Mesenchymal stem cell (in vitro differentiated cells and primary cell): ENCODE data around the gene PRKCZ.

Experiments used
- DNase-seq: peaks from one replicate; pipeline ENCODE4 v3.0.0-alpha.2; 2013
- H2AFZ ChIP-seq: one replicate; pipeline ENCODE4 v1.6.1; 2013; ENCODE audit warnings: low read depth, mild to moderate bottlenecking, control low read depth, inconsistent platforms, low read length, moderate library complexity
- H2AK5ac ChIP-seq: 2 replicates; pipeline ENCODE4 v1.6.1; 2013; ENCODE audit warnings: low read length, moderate library complexity, mild to moderate bottlenecking, inconsistent platforms; ENCODE audit not compliant: severe bottlenecking
- H2BK120ac ChIP-seq: one replicate; pipeline ENCODE4 v1.6.1; 2013; ENCODE audit warnings: low read depth, mild to moderate bottlenecking, inconsistent platforms, low read length, moderate library complexity
- H2BK12ac ChIP-seq, 2 experiments: one replicate each; pipeline ENCODE4 v1.6.1; 2013; ENCODE audit warnings: inconsistent platforms in 2 of 2, low read length in 2 of 2, mild to moderate bottlenecking in 2 of 2, moderate library complexity in 2 of 2, control low read depth in 1 of 2
- H2BK15ac ChIP-seq: one replicate; pipeline ENCODE4 v1.6.1; 2013; ENCODE audit warnings: mild to moderate bottlenecking, low read depth, inconsistent platforms; ENCODE audit not compliant: poor library complexity, severe bottlenecking
- H2BK5ac ChIP-seq: 2 replicates; pipeline ENCODE4 v1.6.1; 2013; ENCODE audit warnings: low read depth, mild to moderate bottlenecking, low read length, control low read depth, inconsistent platforms; ENCODE audit not compliant: poor library complexity, severe bottlenecking
- H3K14ac ChIP-seq, 2 experiments: one replicate each; pipeline ENCODE4 v1.6.1; 2013; ENCODE audit warnings: inconsistent platforms in 2 of 2, low read length in 2 of 2, control low read depth in 1 of 2, mild to moderate bottlenecking in 1 of 2, moderate library complexity in 1 of 2
- H3K18ac ChIP-seq, 2 experiments: one replicate each; pipeline ENCODE4 v1.6.1; 2013; ENCODE audit warnings: inconsistent platforms in 2 of 2, low read length in 2 of 2, control low read depth in 1 of 2, low read depth in 1 of 2, mild to moderate bottlenecking in 1 of 2
- H3K23ac ChIP-seq, 2 experiments: one replicate each; pipeline ENCODE4 v1.6.1; 2013; ENCODE audit warnings: inconsistent platforms in 2 of 2, low read length in 2 of 2, mild to moderate bottlenecking in 2 of 2, moderate library complexity in 2 of 2, control low read depth in 1 of 2
- H3K27ac ChIP-seq: 2 replicates; pipeline ENCODE4 v1.5.1; 2013; ENCODE audit warnings: mild to moderate bottlenecking, moderate library complexity, low read length, control low read depth, inconsistent platforms; ENCODE audit not compliant: poor library complexity, severe bottlenecking
- H3K27me3 ChIP-seq, 2 experiments: 2 replicates each; pipeline versions ENCODE4 v1.6.1 to v1.7.0; 2013; ENCODE audit warnings: low read length in 2 of 2, mild to moderate bottlenecking in 2 of 2, moderate library complexity in 2 of 2, control low read depth in 1 of 2, inconsistent platforms in 1 of 2; ENCODE audit not compliant: control insufficient read depth in 1 of 2, insufficient read depth in 1 of 2
- H3K36me3 ChIP-seq, 2 experiments: 2 replicates each; pipeline versions ENCODE4 v1.6.1 to v1.7.0; 2013; ENCODE audit warnings: low read length in 2 of 2, control low read depth in 1 of 2, inconsistent platforms in 1 of 2, low read depth in 1 of 2, mild to moderate bottlenecking in 1 of 2; ENCODE audit not compliant: insufficient read depth in 2 of 2, control insufficient read depth in 1 of 2
- H3K4ac ChIP-seq, 2 experiments: one replicate each; pipeline ENCODE4 v1.6.1; 2013; ENCODE audit warnings: inconsistent platforms in 2 of 2, low read length in 2 of 2, mild to moderate bottlenecking in 2 of 2, moderate library complexity in 2 of 2, control low read depth in 1 of 2, low read depth in 1 of 2
- H3K4me1 ChIP-seq: 2 replicates; pipeline ENCODE4 v1.6.1; 2013; ENCODE audit warnings: low read depth, low read length, control low read depth; ENCODE audit not compliant: control insufficient read depth, insufficient read depth
- H3K4me2 ChIP-seq: 2 replicates; pipeline ENCODE4 v1.6.1; 2013; ENCODE audit warnings: low read length, mild to moderate bottlenecking, inconsistent platforms; ENCODE audit not compliant: poor library complexity, severe bottlenecking
- H3K4me3 ChIP-seq, 2 experiments: 2 replicates each; pipeline versions ENCODE4 v1.5.1 to v1.7.0; 2013; ENCODE audit warnings: low read length in 2 of 2, mild to moderate bottlenecking in 2 of 2, control low read depth in 1 of 2, low read depth in 1 of 2; ENCODE audit not compliant: insufficient read depth in 1 of 2
- H3K79me1 ChIP-seq: replicated peaks from 2 replicates; pipeline ENCODE4 v1.6.1; 2013; ENCODE audit warnings: mild to moderate bottlenecking, control low read depth, low read length, inconsistent platforms; ENCODE audit not compliant: poor library complexity, severe bottlenecking
- H3K9ac ChIP-seq: 2 replicates; pipeline ENCODE4 v1.7.0; 2013; ENCODE audit warnings: mild to moderate bottlenecking, low read length, moderate library complexity
- H3K9me3 ChIP-seq: 2 replicates; pipeline ENCODE4 v1.7.0; 2013; ENCODE audit warnings: mild to moderate bottlenecking, low read length; ENCODE audit not compliant: control insufficient read depth
- H4K8ac ChIP-seq: one replicate; pipeline ENCODE4 v1.6.1; 2013; ENCODE audit warnings: inconsistent platforms, mild to moderate bottlenecking, low read length, moderate library complexity
- H4K91ac ChIP-seq: one replicate; pipeline ENCODE4 v1.6.1; 2013; ENCODE audit warnings: mild to moderate bottlenecking, low read length, inconsistent platforms
- WGBS: methylation state at CpG from one replicate; pipeline ENCODE4 v1.1.7; 2013; ENCODE audit warnings: mixed read lengths; 5-methylcytosine and 5-hydroxymethylcytosine counted together

Gene PRKCZ

DNA sequence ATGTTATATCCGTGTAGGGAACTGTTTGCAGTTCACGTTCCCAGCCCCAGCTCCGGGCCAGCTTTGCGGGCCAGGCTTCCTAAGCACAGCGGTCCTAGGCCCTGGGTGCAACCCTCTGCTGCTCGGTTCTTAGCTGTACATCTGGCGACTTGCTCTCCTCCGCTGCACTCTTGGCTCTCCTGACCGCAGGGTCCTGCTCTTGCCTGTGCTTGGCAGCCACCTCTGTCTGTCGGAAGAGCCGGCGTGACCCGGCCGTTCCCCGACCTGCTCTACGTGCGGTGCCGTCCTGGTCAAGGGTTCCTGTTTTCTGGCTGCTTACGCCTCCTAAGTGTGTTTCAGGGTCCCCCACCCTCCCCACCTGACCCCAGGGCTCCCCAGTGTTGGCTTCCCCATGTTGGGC lies 107.6 kb downstream of the PRKCZ start:
- Histone ChIP-seq H3K4ac (no peak overlapping the region), H2AFZ (no peak overlapping the region)
- WGBS, result 96% methylated on average over 19 of the region's 19 CpGs

DNA sequence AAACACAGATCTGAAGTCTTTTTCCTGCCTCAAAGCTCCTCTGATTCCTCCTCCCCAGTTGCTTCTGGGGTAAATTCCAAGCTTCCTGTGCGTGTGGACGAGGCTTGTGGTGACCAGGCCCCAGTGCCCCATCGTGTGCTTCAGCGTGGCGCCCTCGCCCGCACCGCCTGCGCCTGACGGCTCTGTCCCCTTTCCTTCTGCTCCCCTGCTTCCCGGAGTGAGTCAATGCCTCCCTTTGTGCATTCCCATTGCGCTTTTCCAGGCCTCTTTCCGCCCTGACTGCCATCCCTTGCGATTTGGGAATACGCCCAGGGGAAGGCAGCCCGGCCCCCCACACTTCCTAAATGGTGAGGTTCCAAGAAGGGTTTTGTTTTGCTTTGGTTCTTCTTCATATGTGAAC lies 108.1 kb downstream of the PRKCZ start:
- Histone ChIP-seq H2BK120ac (no peak overlapping the region), H2BK15ac (no peak overlapping the region), H3K36me3 (peaks cover 0 to 78% of the 10 kb centered on the region in 2 experiments), H4K8ac (no peak overlapping the region), H3K18ac (no peak overlapping the region), H3K9ac (no peak overlapping the region), H3K4ac (no peak overlapping the region), H3K4me1 (no peaks in the 10 kb centered on the region), H3K4me2 (no peak overlapping the region), H2AK5ac (no peak overlapping the region), H2BK12ac (no peak overlapping the region), H2AFZ (no peak overlapping the region), H3K27ac (no peak overlapping the region), H3K14ac (no peak overlapping the region), H3K4me3 (no peak overlapping the region), H2BK5ac (no peak overlapping the region), H3K79me1 (peaks cover 21% of the 10 kb centered on the region), H3K27me3 (peaks cover 0 to 31% of the 10 kb centered on the region in 2 experiments), H3K23ac (no peak overlapping the region), H4K91ac (no peak overlapping the region), H3K9me3 (no peaks in the 10 kb centered on the region)
- DNase-seq, result no peak
- 90% methylated on average over 16 of the region's 16 CpGs for WGBS

More for the DNA sequence above, 107.6 kb downstream of the PRKCZ start:
- H2AK5ac ChIP-seq, result no peak overlapping the region
- no peak overlapping the region for H2BK15ac ChIP-seq
- no peak overlapping the region for H2BK5ac ChIP-seq
- no peak overlapping the region for H4K91ac ChIP-seq
- H2BK120ac ChIP-seq, result no peak overlapping the region
- peaks cover 21% of the 10 kb centered on the region for H3K79me1 ChIP-seq
- no peak overlapping the region for H3K23ac ChIP-seq
- H4K8ac ChIP-seq, result no peak overlapping the region
- no peak overlapping the region for H3K27ac ChIP-seq
- H3K27me3 ChIP-seq, result peaks cover 0 to 32% of the 10 kb centered on the region in 2 experiments
- H2BK12ac ChIP-seq, result no peak overlapping the region
- no peak for DNase-seq
- no peaks in the 10 kb centered on the region for H3K4me1 ChIP-seq
- H3K4me2 ChIP-seq, result no peak overlapping the region
- no peak overlapping the region for H3K9ac ChIP-seq
- H3K18ac ChIP-seq, result no peak overlapping the region
- no peaks in the 10 kb centered on the region for H3K9me3 ChIP-seq
- H3K14ac ChIP-seq, result no peak overlapping the region
- H3K4me3 ChIP-seq, result no peak overlapping the region
- H3K36me3 ChIP-seq, result peaks cover 0 to 78% of the 10 kb centered on the region in 2 experiments

DNA sequence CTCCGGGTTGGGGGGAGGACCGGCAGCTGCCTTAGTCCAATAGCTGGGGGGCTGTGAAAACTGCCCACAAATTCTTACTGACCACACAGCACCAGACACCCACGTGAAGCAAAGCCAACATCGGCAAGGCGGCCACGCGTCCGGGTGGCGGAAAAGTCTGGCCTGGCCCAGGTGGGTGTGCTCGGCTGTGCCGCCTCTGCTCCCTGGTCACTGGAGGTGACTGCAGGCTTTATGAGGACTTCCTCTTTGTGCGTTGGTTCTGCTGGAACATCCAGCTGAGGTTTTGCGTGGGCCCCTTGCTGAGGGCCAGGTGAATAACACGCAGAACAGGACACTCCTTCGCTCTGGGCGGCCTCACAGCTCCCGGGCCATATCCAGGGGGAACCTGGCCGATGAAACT lies 108.9 kb downstream of the PRKCZ start:
- H3K23ac ChIP-seq, result no peak overlapping the region
- no peaks in the 10 kb centered on the region for H3K4me1 ChIP-seq
- peaks cover 0 to 73% of the 10 kb centered on the region in 2 experiments for H3K36me3 ChIP-seq
- H3K9ac ChIP-seq, result no peak overlapping the region
- peaks cover 5% of the 10 kb centered on the region for H3K9me3 ChIP-seq
- no peak overlapping the region for H3K27ac ChIP-seq
- peaks cover 0 to 29% of the 10 kb centered on the region in 2 experiments for H3K27me3 ChIP-seq
- no peak overlapping the region for H2AK5ac ChIP-seq
- H2BK5ac ChIP-seq, result no peak overlapping the region
- H3K79me1 ChIP-seq, result peaks cover 17% of the 10 kb centered on the region
- no peak overlapping the region for H2BK12ac ChIP-seq
- no peak overlapping the region for H3K14ac ChIP-seq
- no peak overlapping the region for H4K8ac ChIP-seq
- H2BK15ac ChIP-seq, result no peak overlapping the region
- H3K18ac ChIP-seq, result no peak overlapping the region
- no peak for DNase-seq
- H4K91ac ChIP-seq, result no peak overlapping the region
- H2BK120ac ChIP-seq, result no peak overlapping the region
- H3K4ac ChIP-seq, result no peak overlapping the region
- H2AFZ ChIP-seq, result no peak overlapping the region
- no peak overlapping the region for H3K4me3 ChIP-seq
- WGBS, result 95% methylated on average over 18 of the region's 18 CpGs
- no peak overlapping the region for H3K4me2 ChIP-seq

DNA sequence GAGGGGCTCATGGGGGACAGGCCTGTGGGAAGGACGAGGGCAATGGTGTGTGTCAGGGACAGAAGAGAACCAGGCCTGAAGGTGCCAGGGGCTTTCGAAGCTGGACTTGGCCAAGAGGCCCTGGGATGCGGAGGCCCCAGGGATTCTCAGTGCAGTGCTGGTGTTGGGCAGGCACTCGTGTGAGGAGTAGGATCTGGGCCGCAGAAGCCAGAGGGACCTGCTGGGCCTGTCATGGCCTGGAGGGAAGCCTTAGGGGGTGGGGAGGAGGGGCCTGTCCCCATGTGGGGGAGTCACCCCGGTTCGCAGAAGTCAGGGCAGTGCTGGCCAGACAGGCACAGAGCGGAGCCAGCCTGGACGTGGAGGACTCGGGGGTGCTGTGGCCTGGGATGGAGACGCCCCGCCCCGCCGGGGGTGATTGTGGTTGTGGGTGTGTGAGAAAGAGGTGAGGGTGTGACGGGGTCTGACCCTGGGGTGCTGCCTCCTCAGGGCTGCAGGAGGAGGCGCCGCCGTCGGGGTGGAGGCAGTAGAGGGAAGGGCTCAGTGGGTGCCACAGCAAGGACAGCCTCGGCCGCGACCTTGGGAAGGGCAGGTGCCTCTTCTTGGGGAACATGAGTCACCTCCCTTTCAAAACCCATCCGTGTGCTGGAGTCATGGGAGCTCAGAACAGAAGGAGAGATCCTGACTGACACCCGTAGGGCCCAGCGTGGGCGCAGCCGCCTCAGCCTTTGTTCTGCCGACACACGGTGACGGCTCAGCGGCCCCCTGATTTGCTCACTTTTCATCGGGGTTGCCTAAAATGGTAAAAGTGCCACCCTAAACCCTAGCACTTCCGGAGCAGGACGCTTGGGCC lies 110.5 kb downstream of the PRKCZ start:
- H4K91ac ChIP-seq, result no peak overlapping the region
- no peak overlapping the region for H2AK5ac ChIP-seq
- no peak overlapping the region for H3K9ac ChIP-seq
- H3K4me1 ChIP-seq, result no peaks in the 10 kb centered on the region
- no peak overlapping the region for H2AFZ ChIP-seq
- H3K27me3 ChIP-seq, result peaks cover 0 to 29% of the 10 kb centered on the region in 2 experiments
- peaks cover 13% of the 10 kb centered on the region for H3K79me1 ChIP-seq
- H2BK5ac ChIP-seq, result no peak overlapping the region
- no peak overlapping the region for H2BK15ac ChIP-seq
- H3K14ac ChIP-seq, result no peak overlapping the region
- WGBS, result 92% methylated on average over 34 of the region's 34 CpGs
- peaks cover 5% of the 10 kb centered on the region for H3K9me3 ChIP-seq
- no peak overlapping the region for H2BK12ac ChIP-seq
- peaks cover 0 to 73% of the 10 kb centered on the region in 2 experiments for H3K36me3 ChIP-seq
- H3K18ac ChIP-seq, result no peak overlapping the region
- H3K4me3 ChIP-seq, result no peak overlapping the region
- DNase-seq, result no peak
- no peak overlapping the region for H3K27ac ChIP-seq
- no peak overlapping the region for H4K8ac ChIP-seq
- H3K4me2 ChIP-seq, result no peak overlapping the region
- H3K23ac ChIP-seq, result no peak overlapping the region
- no peak overlapping the region for H2BK120ac ChIP-seq
- H3K4ac ChIP-seq, result no peak overlapping the region
